ENCODE results near the gene LRRC71.

DNA sequence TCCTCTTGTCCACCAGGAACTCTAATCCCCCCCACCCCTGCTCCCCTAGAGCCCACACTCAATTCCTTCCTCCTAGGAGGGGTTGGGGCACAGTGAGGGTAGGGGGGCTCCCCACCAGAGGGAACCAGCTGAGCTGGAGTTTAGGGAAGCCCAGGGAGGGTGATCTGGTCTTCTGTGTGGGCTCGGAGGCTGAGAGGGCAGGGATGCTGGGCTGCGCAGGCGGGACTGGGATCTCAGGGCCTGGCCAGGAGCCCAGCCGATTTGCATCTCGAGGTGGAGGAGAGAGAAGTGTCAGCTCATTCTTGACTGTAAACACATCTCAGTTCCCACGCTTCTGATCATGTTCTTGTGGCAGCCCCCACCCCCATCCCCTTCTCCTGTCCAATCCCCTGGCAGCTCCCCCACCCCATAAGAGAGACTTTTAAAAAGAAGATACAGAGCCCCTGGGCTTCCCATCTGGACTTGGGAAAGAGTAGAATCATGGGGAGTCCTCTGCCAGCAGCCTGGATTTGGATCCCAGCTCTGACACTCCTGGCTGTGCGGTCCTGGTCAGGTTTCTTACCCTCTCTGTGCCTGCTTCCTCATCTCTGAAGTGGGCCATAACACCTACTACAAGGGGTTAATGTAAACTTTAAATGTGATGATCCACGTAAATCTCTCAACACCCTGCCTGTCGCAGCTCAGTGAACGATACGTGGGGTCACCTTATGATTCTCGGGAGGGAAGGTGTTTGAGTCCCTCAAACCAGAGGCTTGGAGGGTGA lies 20.3 kb upstream of the LRRC71 start:
- TF ChIP-seq, protein P1, sequence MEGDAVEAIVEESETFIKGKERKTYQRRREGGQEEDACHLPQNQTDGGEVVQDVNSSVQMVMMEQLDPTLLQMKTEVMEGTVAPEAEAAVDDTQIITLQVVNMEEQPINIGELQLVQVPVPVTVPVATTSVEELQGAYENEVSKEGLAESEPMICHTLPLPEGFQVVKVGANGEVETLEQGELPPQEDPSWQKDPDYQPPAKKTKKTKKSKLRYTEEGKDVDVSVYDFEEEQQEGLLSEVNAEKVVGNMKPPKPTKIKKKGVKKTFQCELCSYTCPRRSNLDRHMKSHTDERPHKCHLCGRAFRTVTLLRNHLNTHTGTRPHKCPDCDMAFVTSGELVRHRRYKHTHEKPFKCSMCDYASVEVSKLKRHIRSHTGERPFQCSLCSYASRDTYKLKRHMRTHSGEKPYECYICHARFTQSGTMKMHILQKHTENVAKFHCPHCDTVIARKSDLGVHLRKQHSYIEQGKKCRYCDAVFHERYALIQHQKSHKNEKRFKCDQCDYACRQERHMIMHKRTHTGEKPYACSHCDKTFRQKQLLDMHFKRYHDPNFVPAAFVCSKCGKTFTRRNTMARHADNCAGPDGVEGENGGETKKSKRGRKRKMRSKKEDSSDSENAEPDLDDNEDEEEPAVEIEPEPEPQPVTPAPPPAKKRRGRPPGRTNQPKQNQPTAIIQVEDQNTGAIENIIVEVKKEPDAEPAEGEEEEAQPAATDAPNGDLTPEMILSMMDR (IDR thresholded peaks at IDR 0.05; ENCODE audit: insufficient read depth, low read depth, low read length) = no peak
- TF ChIP-seq EZH2 (IDR thresholded peaks at IDR 0.05; ENCODE audit: insufficient read depth, low read length) = no peak

Data from astrocyte (in vitro differentiated cells and primary cell).